C4-2B (cell line): Measurements from ENCODE around the gene SLC6A2.

Source experiments
- ZFX ChIP-seq: fragments of 450-650 bp; IDR thresholded peaks from 2 replicates; pipeline ENCODE4 v1.6.1; 2017
- TF ChIP-seq, protein P1 (sequence below): fragments of 450-650 bp; conservative IDR thresholded peaks from 2 replicates; pipeline ENCODE4 v1.5.1; 2017; ENCODE audit warnings: mild to moderate bottlenecking

- TF ChIP-seq, protein P1, sequence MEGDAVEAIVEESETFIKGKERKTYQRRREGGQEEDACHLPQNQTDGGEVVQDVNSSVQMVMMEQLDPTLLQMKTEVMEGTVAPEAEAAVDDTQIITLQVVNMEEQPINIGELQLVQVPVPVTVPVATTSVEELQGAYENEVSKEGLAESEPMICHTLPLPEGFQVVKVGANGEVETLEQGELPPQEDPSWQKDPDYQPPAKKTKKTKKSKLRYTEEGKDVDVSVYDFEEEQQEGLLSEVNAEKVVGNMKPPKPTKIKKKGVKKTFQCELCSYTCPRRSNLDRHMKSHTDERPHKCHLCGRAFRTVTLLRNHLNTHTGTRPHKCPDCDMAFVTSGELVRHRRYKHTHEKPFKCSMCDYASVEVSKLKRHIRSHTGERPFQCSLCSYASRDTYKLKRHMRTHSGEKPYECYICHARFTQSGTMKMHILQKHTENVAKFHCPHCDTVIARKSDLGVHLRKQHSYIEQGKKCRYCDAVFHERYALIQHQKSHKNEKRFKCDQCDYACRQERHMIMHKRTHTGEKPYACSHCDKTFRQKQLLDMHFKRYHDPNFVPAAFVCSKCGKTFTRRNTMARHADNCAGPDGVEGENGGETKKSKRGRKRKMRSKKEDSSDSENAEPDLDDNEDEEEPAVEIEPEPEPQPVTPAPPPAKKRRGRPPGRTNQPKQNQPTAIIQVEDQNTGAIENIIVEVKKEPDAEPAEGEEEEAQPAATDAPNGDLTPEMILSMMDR = no peak
- no peak for TF ChIP-seq ZFX
Measured at GRCh38 chr16:55667753-55668152, 12.0 kb downstream of the SLC6A2 start.
